ENCODE measurements around the gene SLA2.
"Not testable (repeated sequence)": the region's sequence is repeated elsewhere in the genome, so short reads cannot be mapped to it uniquely, and the experiment has no call there.

DNA sequence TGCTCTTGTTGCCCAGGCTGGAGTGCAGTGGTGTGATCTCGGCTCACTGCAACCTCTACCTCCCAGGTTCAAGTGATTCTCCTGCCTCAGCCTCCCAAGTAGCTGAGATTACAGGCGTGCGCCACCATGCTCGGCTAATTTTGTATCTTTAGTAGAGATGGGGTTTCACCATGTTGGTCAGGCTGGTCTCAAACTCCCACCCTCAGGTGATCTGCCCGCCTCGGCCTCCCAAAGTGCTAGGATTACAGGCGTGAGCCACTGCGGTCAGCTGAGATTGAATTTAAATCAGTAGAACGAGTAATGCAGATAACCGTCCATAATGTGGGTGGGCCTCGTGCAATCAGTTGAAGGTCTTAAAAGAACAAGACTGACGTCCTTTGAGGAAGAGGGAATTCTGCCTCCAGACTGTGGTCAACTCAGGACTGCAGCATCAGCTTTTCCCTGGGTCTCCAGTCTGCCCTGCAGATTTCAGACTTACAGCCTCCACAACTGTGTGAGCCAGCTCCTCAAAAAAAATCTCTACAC is 7.1 kb downstream of the SLA2 start:
- TF ChIP-seq, protein P1, sequence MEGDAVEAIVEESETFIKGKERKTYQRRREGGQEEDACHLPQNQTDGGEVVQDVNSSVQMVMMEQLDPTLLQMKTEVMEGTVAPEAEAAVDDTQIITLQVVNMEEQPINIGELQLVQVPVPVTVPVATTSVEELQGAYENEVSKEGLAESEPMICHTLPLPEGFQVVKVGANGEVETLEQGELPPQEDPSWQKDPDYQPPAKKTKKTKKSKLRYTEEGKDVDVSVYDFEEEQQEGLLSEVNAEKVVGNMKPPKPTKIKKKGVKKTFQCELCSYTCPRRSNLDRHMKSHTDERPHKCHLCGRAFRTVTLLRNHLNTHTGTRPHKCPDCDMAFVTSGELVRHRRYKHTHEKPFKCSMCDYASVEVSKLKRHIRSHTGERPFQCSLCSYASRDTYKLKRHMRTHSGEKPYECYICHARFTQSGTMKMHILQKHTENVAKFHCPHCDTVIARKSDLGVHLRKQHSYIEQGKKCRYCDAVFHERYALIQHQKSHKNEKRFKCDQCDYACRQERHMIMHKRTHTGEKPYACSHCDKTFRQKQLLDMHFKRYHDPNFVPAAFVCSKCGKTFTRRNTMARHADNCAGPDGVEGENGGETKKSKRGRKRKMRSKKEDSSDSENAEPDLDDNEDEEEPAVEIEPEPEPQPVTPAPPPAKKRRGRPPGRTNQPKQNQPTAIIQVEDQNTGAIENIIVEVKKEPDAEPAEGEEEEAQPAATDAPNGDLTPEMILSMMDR (conservative IDR thresholded peaks at IDR 0.05; ENCODE audit: low read length), result not testable (repeated sequence)
- TF ChIP-seq EZH2phosphoT487 (IDR thresholded peaks at IDR 0.05; ENCODE audit: borderline replicate concordance), result not testable (repeated sequence)

Measured in Loucy (cell line).